Measurements from ENCODE around the gene ZNF317. TPM values are rescaled to one million over a fixed set of nuclear protein-coding genes. Genes with fewer than 3 reads are reported as not detected.
A peak's percentile ranks its signal among the peaks of the same experiment; 100 is the strongest.
"Not testable (repeated sequence)": the region's sequence is repeated elsewhere in the genome, so short reads cannot be mapped to it uniquely, and the experiment has no call there.

ZNF317 gene
- polyA plus RNA-seq, 1 donor: 17.4 TPM

GRCh38 chr19:9171393-9171991 is 31.3 kb downstream of the ZNF317 start:
- no peak for DNase-seq (ENCODE audit: low read depth)

DNA sequence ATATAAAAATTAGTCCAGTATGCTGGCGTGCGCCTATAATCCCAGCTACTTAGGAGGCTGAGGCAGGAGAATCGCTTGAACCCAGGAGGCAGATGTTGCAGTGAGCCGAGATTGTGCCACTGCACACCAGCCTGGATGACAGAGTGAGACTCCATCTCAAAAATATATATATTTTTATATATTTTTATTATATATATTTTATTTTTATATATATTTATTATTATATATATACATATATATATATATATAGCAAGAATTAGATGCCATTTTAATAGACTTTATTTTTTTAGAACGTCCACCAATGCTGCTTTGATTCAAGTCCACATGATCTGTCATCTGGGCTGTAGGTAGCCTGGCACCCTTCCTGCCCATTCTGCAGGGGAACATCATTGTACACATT is 35.1 kb downstream of the ZNF317 start:
- no peak for DNase-seq (ENCODE audit: low read depth)

DNA sequence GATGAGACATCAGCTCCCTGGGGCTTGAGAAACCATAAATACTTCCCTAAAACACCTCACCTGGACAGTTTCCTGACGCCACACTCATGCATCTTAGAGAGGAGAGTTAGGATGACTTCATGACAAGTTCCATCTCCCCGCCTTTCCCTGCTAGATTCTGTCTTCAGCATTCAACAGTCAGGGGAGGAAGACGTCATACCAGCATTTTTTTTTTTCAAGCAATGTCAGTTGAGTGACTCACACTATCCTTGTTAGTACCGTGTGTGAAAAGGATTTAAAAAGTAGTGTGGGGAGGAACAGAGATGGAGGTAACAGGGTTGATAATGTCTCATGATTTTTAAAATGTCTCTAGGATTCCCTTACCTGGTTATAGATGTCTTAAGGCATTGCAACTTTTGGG is 38.7 kb downstream of the ZNF317 start, which contains the start of gene OR7D2:
OR7D2 (plus strand) TSS at position 79 of the 400 bp plus-strand sequence. CDS start 6,803 bp downstream, outside the sequence.
- DNase-seq (ENCODE audit: low read depth): no peak

DNA sequence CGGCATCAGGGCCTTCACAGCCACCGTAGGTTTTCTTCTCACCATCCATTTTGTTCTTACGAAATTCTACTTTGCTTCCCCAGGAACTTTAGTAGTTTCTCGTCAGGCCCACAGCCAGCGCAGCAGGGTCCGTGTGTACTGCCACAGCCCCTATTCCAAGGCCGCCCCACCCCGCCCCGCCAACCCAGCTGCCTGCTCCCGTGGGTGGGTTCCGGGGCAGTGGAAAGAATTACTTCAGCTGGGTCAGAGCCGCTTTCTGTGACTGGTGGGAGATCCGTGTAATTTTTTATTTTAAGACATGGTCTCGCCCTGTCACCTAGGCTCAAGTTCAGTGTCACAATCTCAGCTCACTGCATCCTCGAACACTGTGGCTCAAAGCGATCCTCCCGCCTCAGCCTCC is 42.8 kb downstream of the ZNF317 start:
- no peak for DNase-seq (ENCODE audit: low read depth)

DNA sequence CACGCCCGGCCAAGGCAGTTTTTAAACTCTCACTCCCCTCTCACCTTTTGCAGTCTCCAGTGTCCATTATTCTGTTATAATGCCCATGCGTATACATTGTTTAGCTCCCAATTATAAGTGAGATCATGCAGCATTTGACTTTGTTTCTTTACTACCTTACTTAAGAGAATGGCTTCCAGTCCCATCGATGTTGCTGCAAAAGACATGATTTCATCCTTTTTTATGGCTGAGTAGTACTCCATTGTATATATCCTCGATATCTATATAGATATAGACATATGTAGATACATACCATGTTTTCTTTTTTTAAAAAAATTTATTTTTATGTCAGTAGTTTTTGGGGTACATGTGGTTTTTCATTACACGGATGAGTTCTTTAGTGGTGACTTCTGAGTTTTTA is 47.0 kb downstream of the ZNF317 start:
- DNase-seq (ENCODE audit: low read depth): no peak

DNA sequence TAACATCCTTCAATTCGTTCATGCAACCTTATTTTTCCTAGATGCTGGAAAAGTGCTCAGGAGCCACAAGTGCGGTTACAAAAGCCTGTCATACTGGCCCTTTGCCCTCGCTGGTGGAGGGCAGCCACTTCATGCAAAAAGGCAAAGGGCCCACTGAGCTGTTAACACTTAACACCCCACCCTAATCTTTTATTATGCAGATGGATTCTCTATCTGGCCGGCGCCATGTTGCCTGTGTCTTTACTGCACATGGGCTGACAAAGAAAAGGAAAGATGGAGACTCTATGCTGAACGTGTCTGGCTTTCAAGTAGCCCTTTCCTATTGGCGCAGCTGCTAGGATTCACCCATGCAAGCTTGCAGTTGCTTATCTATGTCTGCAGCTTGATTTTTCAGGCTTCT is 49.3 kb downstream of the ZNF317 start:
- DNase-seq (ENCODE audit: low read depth): no peak

GRCh38 chr19:9198044-9198443 is 57.8 kb downstream of the ZNF317 start:
- DNase-seq (ENCODE audit: low read depth): not testable (repeated sequence)

DNA sequence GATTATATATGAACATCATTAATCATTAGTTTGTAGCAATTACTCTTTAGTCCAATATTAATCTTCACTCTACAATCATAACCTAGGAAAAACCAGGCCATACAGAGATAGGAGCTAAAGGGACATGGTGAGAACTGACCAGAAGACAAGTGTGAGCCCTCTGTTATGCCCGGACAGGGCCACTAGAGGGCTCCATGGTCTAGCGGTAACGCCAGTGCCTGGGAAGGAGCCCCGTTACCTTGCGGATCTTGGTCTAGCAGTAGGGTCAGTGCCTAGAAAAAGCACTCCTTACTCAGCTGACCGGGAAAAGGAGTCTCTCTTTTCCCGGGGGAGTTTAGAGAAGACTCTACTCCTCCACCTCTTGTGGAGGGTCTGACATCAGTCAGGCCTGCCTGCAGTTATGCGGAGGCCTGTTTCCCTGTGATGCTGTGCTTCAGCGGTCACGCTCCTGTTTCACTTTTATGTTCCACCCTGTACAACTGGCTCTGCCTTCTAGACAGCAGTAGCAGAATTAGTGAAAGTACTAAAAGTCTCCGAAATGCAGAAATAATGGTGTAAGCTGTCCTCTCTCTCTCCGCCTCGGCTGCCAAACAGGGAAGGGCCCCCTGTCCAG is 65.4 kb downstream of the ZNF317 start:
- DNase-seq (ENCODE audit: low read depth): peak; percentile 24

Other genes with a start within 250 kb of the ZNF317 start
- not detected for gene MUC16, start 130.0 kb upstream of the ZNF317 start, polyA plus RNA-seq (ENCODE audit: insufficient read length)
- gene OR1M1, start 53.3 kb upstream of the ZNF317 start, polyA plus RNA-seq (ENCODE audit: insufficient read length): not detected
- gene OR7G2, start 32.9 kb upstream of the ZNF317 start, polyA plus RNA-seq (ENCODE audit: insufficient read length): 0.08 TPM
- gene OR7G1, start 24.6 kb upstream of the ZNF317 start, polyA plus RNA-seq (ENCODE audit: insufficient read length): not detected
- not detected for gene OR7G3, start 13.4 kb upstream of the ZNF317 start, polyA plus RNA-seq (ENCODE audit: insufficient read length)
- gene OR7D2, start 38.6 kb downstream of the ZNF317 start, polyA plus RNA-seq (ENCODE audit: insufficient read length): 0.04 TPM
- not detected for gene OR7D4, start 79.2 kb downstream of the ZNF317 start, polyA plus RNA-seq (ENCODE audit: insufficient read length)
- not detected for gene OR7E24, start 110.5 kb downstream of the ZNF317 start, polyA plus RNA-seq (ENCODE audit: insufficient read length)
- gene ZNF699, start 169.4 kb downstream of the ZNF317 start, polyA plus RNA-seq (ENCODE audit: insufficient read length): 2.8 TPM
- 25.6 TPM for gene ZNF559, start 183.8 kb downstream of the ZNF317 start, polyA plus RNA-seq (ENCODE audit: insufficient read length)
- 5.5 TPM for gene ZNF177, start 222.6 kb downstream of the ZNF317 start, polyA plus RNA-seq (ENCODE audit: insufficient read length)